ENCODE measurements around the gene PIBF1.

GRCh38 chr13:72823081-72823480 is 41.1 kb downstream of the PIBF1 start:
- TF ChIP-seq CTCF (conservative IDR thresholded peaks at IDR 0.05 in 1 of 2, IDR thresholded peaks at IDR 0.05 in 1 of 2; ENCODE audit: low read depth in 1 of 2, low read length in 2 of 2) (no peak), EZH2 (IDR thresholded peaks at IDR 0.05; ENCODE audit: low read length, missing control alignments) (no peak)

Data from fibroblast of lung (primary cell).